Suprapubic skin (tissue), 4 donors: Measurements from ENCODE around the gene RC3H2. TPM values are rescaled to one million over a fixed set of nuclear protein-coding genes. Genes with fewer than 3 reads are reported as not detected.
"Not testable (repeated sequence)": the region's sequence is repeated elsewhere in the genome, so short reads cannot be mapped to it uniquely, and the experiment has no call there.

Experiments
- DNase-seq, 2 donors: peaks; one replicate each; pipeline ENCODE4 v3.0.0-alpha.2; 2019; ENCODE audit warnings: low spot score in 2 of 2
- H3K27ac ChIP-seq: fragments of 200-600 bp; sonication (generic); one replicate; pipeline ENCODE4 v1.5.1; 2019
- H3K27me3 ChIP-seq: fragments of 200-600 bp; sonication (generic); one replicate; pipeline ENCODE4 v1.5.1; 2019
- H3K36me3 ChIP-seq: fragments of 200-600 bp; sonication (generic); one replicate; pipeline ENCODE4 v1.5.1; 2019
- H3K4me1 ChIP-seq: fragments of 200-600 bp; sonication (generic); one replicate; pipeline ENCODE4 v1.5.1; 2019
- H3K4me3 ChIP-seq: fragments of 200-600 bp; sonication (generic); one replicate; pipeline ENCODE4 v1.5.1; 2019; ENCODE audit warnings: mild to moderate bottlenecking
- H3K9me3 ChIP-seq: fragments of 200-600 bp; sonication (generic); one replicate; pipeline ENCODE4 v1.5.1; 2019
- EP300 ChIP-seq: sonication (generic); formaldehyde crosslinking; IDR thresholded peaks from one replicate; pipeline ENCODE4 v1.6.1; 2017; ENCODE audit warnings: antibody characterized with exemption
- POLR2A ChIP-seq, 2 donors: fragments of 450-650 bp; IDR thresholded peaks; one replicate each; pipeline ENCODE4 v1.6.1; 2017; ENCODE audit warnings: antibody characterized with exemption in 2 of 2, mild to moderate bottlenecking in 2 of 2, moderate library complexity in 2 of 2
- POLR2AphosphoS5 ChIP-seq, 3 donors: sonication (generic); formaldehyde crosslinking; IDR thresholded peaks; one replicate each; pipeline ENCODE4 v1.6.1; 2017; ENCODE audit warnings: antibody characterized with exemption in 3 of 3
- WGBS: methylation state at CpG from one replicate; pipeline ENCODE4 v1.1.5; 2018; 5-methylcytosine and 5-hydroxymethylcytosine counted together
- total RNA-seq, 4 donors: library from RNA; depleted of rRNA; stranded (reverse); fragments of >200 nt; gene quantifications; one replicate each; pipeline ENCODE4 v1.1.0, GENCODE V29; 2016
- TF ChIP-seq, protein P1 (sequence below), 2 donors: fragments of 200-600 bp in 1 of 2; fragments of 450-650 bp in 1 of 2; sonication (generic) in 1 of 2; IDR thresholded peaks; one replicate each; pipeline ENCODE4 v1.5.1; 2016 to 2019; ENCODE audit warnings: antibody characterized with exemption in 2 of 2, mild to moderate bottlenecking in 1 of 2, moderate library complexity in 1 of 2

The RC3H2 gene
- total RNA-seq, 4 donors from 2014 or later: 24.2 to 59.2 (median 28.6) TPM

DNA sequence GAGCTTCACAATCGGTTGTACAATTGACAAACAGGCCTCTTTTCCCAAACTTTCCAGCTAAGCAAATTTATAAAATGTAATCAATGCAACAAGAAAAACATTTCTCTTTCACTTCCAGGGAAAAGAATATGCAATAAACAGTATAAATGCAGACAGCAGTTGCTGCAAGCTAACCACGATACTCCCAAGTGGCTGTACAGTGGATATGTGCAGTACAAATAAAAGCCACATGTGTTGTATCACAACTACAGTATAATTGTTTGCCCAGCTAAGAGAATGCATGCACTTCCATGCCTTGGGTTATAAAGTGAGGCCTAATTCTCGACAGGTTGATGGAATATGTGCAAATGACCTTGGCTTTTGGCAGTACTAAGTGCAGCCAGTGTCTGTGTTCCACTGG lies 60.0 kb downstream of the RC3H2 start:
- peaks cover 37% of the 10 kb centered on the region for H3K36me3 ChIP-seq
- TF ChIP-seq POLR2A (IDR thresholded peaks at IDR 0.05) (no peak), EP300 (no peak), POLR2AphosphoS5 (IDR thresholded peaks at IDR 0.05) (no peak)
- TF ChIP-seq, protein P1, sequence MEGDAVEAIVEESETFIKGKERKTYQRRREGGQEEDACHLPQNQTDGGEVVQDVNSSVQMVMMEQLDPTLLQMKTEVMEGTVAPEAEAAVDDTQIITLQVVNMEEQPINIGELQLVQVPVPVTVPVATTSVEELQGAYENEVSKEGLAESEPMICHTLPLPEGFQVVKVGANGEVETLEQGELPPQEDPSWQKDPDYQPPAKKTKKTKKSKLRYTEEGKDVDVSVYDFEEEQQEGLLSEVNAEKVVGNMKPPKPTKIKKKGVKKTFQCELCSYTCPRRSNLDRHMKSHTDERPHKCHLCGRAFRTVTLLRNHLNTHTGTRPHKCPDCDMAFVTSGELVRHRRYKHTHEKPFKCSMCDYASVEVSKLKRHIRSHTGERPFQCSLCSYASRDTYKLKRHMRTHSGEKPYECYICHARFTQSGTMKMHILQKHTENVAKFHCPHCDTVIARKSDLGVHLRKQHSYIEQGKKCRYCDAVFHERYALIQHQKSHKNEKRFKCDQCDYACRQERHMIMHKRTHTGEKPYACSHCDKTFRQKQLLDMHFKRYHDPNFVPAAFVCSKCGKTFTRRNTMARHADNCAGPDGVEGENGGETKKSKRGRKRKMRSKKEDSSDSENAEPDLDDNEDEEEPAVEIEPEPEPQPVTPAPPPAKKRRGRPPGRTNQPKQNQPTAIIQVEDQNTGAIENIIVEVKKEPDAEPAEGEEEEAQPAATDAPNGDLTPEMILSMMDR (IDR thresholded peaks at IDR 0.05): no peak
- no peak overlapping the region for H3K27ac ChIP-seq
- WGBS: 64% methylated on average over 3 of the region's 3 CpGs
- no peak overlapping the region for H3K4me3 ChIP-seq
- no peaks in the 10 kb centered on the region for H3K27me3 ChIP-seq
- no peaks in the 10 kb centered on the region for H3K9me3 ChIP-seq
- no peak for DNase-seq
- no peaks in the 10 kb centered on the region for H3K4me1 ChIP-seq

DNA sequence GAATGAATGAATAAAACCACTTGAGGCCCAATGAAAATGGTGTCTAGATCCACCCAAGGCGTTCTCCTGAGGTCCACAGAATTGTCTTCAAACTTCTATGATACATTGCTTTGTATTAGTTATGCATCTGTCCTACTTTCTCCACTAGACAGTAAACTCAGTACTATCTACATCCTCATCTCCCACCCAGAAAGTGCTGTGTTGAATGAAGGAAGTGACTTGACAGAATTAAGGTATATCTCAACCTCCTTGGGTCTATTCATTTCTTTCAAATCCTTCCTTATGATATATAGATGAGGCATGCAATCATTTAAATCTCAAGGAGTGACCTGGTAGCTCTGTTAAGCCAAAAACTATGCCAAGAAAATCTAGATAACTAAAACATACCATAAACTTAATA lies 61.0 kb downstream of the RC3H2 start:
- no peaks in the 10 kb centered on the region for H3K9me3 ChIP-seq
- WGBS: 97% methylated on average over 1 of the region's 1 CpG
- H3K4me1 ChIP-seq: no peaks in the 10 kb centered on the region
- no peak for DNase-seq
- H3K36me3 ChIP-seq: peaks cover 27% of the 10 kb centered on the region
- H3K27me3 ChIP-seq: no peaks in the 10 kb centered on the region
- H3K27ac ChIP-seq: no peak overlapping the region
- TF ChIP-seq EP300 (no peak), POLR2A (IDR thresholded peaks at IDR 0.05) (no peak), POLR2AphosphoS5 (IDR thresholded peaks at IDR 0.05) (no peak)
- TF ChIP-seq, protein P1 (IDR thresholded peaks at IDR 0.05): no peak
- H3K4me3 ChIP-seq: no peak overlapping the region

DNA sequence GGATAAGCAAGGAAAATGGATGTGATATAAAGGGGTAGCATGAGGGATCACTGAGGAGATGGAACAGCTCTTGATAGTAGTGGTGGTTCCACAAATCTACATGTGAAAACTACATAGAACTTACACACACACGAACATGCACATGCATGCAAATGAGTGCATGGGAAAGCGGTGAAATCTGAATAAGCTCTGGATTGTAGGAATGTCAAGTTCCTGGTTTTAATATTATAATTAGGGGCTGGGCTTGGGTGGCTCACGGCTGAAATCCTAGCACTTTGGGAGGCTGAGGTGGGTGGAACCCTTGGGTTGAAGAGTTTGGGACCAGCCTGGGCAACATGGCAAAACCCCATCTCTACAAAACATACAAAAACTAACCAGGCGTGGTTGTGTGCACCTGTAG lies 63.7 kb downstream of the RC3H2 start:
- WGBS: 75% methylated on average over 4 of the region's 4 CpGs
- no peak overlapping the region for H3K27ac ChIP-seq
- DNase-seq: no peak
- no peak overlapping the region for H3K4me3 ChIP-seq
- peaks cover 5% of the 10 kb centered on the region for H3K36me3 ChIP-seq
- no peaks in the 10 kb centered on the region for H3K9me3 ChIP-seq
- no peaks in the 10 kb centered on the region for H3K27me3 ChIP-seq
- TF ChIP-seq EP300 (no peak), POLR2A (IDR thresholded peaks at IDR 0.05) (no peak), POLR2AphosphoS5 (IDR thresholded peaks at IDR 0.05) (no peak)
- TF ChIP-seq, protein P1 (IDR thresholded peaks at IDR 0.05): no peak
- H3K4me1 ChIP-seq: no peaks in the 10 kb centered on the region

DNA sequence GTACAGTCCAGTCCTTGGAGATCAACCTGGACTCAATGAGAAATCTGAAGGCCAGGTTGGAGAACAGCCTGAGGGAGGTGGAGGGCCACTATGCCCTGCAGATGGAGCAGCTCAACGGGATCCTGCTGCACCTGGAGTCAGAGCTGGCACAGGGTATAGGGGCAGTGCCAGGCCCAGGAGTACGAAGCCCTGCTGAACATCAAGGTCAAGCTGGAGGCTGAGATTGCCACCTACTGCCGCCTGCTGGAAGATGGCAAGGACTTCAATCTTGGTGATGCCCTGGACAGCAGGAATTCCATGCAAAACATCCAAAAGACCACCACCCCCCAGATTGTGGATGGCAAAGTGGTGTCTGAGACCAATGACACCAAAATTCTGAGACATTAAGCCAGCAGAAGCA lies 66.7 kb downstream of the RC3H2 start:
- DNase-seq, H3K4me3 ChIP-seq, H3K4me1 ChIP-seq, H3K9me3 ChIP-seq, H3K36me3 ChIP-seq, H3K27me3 ChIP-seq, H3K27ac ChIP-seq: not testable (repeated sequence)
- no CpG with 5 or more reads among the region's 3 CpGs for WGBS

DNA sequence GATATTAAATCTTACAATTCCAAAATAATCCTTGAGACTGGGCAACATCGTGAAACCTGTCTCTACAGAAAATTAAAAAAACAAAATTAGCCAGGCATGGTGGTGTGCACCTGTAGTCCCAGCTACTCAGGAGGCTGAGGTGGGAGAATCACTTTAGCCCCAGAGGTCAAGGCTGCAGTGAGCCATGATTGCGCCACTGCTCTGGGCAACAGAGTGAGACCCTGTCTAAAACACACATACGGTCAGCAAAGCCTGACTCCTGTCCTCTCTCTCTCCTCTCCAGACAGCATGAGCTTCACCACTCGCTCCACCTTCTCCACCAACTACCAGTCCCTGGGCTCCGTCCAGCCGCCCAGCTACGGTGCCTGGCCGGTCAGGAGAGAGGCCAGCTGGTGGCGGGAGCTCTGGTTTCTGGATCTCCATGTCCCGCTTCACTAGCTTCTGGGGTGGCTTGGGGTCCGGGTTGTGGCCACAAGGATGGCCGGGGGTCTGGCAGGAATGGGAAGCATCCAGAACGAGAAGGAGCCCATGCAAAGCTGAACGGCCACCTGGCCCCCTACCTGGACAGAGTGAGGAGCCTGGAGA lies 67.8 kb downstream of the RC3H2 start:
- DNase-seq: no peak
- Histone ChIP-seq H3K9me3 (no peaks in the 10 kb centered on the region), H3K27ac (no peak overlapping the region), H3K27me3 (no peaks in the 10 kb centered on the region), H3K36me3 (no peaks in the 10 kb centered on the region), H3K4me1 (no peaks in the 10 kb centered on the region), H3K4me3 (no peak overlapping the region)
- WGBS: 88% methylated on average over 6 of the region's 14 CpGs
- TF ChIP-seq, protein P1 (IDR thresholded peaks at IDR 0.05): no peak
- no peak for TF ChIP-seq POLR2AphosphoS5 (IDR thresholded peaks at IDR 0.05)
- TF ChIP-seq POLR2A (IDR thresholded peaks at IDR 0.05): no peak
- no peak for TF ChIP-seq EP300

DNA sequence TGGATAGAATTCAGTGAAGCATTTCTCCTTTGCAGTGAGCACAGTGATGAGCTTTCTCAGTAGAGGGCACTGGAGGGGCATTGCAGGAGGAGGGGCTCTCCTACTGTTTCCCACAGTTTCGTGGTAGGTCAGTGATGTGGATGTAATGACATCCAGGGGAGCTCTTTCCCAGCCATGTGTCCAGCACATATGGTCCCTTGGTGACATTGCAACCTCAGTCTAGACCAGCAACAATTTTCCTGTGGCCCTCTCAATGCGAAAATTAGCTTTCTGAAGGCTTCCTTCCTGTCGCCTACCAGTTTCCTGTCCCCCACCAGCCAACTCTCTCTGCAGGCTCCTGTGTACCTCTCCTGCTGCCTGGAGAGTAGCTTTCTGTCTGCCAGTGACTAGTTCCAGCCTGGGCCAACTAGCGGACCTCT lies 69.8 kb downstream of the RC3H2 start:
- no peak for DNase-seq
- Histone ChIP-seq H3K4me1 (no peaks in the 10 kb centered on the region), H3K36me3 (no peaks in the 10 kb centered on the region), H3K27ac (no peak overlapping the region), H3K9me3 (no peaks in the 10 kb centered on the region), H3K27me3 (no peaks in the 10 kb centered on the region), H3K4me3 (no peak overlapping the region)
- 57% methylated on average over 4 of the region's 4 CpGs for WGBS
- TF ChIP-seq POLR2AphosphoS5 (IDR thresholded peaks at IDR 0.05) (no peak), EP300 (no peak), POLR2A (IDR thresholded peaks at IDR 0.05) (no peak)
- TF ChIP-seq, protein P1 (IDR thresholded peaks at IDR 0.05): no peak
